ENCODE results near the gene TRAF3.
"Not testable (repeated sequence)": the region's sequence is repeated elsewhere in the genome, so short reads cannot be mapped to it uniquely, and the experiment has no call there.

Gene TRAF3

GRCh38 chr14:102923925-102924486, 146.8 kb downstream of the TRAF3 start:
- no peak for DNase-seq (ENCODE audit: low spot score)

GRCh38 chr14:102924632-102925588, 147.7 kb downstream of the TRAF3 start:
- no peak for DNase-seq (ENCODE audit: low spot score)

- no peak for DNase-seq (ENCODE audit: low spot score)
These were observed 148.4 kb downstream of the TRAF3 start for GRCh38 chr14:102925646-102926045.

- DNase-seq (ENCODE audit: low spot score): no peak
These were observed 148.9 kb downstream of the TRAF3 start for GRCh38 chr14:102926104-102926503.

GRCh38 chr14:102926840-102927239, 149.6 kb downstream of the TRAF3 start:
- DNase-seq (ENCODE audit: low spot score): not testable (repeated sequence)

GRCh38 chr14:102927346-102927877, 150.2 kb downstream of the TRAF3 start:
- DNase-seq (ENCODE audit: low spot score): no peak

- no peak for DNase-seq (ENCODE audit: low spot score)
These were observed 150.7 kb downstream of the TRAF3 start for GRCh38 chr14:102927878-102928411.

GRCh38 chr14:102928412-102929240, 151.4 kb downstream of the TRAF3 start:
- DNase-seq (ENCODE audit: low spot score): no peak

- no peak for DNase-seq (ENCODE audit: low spot score)
These were observed 152.2 kb downstream of the TRAF3 start for GRCh38 chr14:102929241-102930137.

GRCh38 chr14:102930138-102930752, 153.0 kb downstream of the TRAF3 start:
- no peak for DNase-seq (ENCODE audit: low spot score)

- DNase-seq (ENCODE audit: low spot score): no peak
These were observed 153.7 kb downstream of the TRAF3 start for GRCh38 chr14:102930753-102931579.

GRCh38 chr14:102931580-102932285, 154.5 kb downstream of the TRAF3 start:
- DNase-seq (ENCODE audit: low spot score): no peak

GRCh38 chr14:102932484-102933248, 155.4 kb downstream of the TRAF3 start:
- DNase-seq (ENCODE audit: low spot score): no peak

GRCh38 chr14:102933618-102934231, 156.5 kb downstream of the TRAF3 start:
- no peak for DNase-seq (ENCODE audit: low spot score)

GRCh38 chr14:102935756-102936155, 158.5 kb downstream of the TRAF3 start:
- no peak for DNase-seq (ENCODE audit: low spot score)

GRCh38 chr14:102937331-102938175, 160.3 kb downstream of the TRAF3 start:
- DNase-seq (ENCODE audit: low spot score): no peak

GRCh38 chr14:102938191-102938590, 160.9 kb downstream of the TRAF3 start:
- no peak for DNase-seq (ENCODE audit: low spot score)
